ENCODE data around the gene RUNX3.

DNA sequence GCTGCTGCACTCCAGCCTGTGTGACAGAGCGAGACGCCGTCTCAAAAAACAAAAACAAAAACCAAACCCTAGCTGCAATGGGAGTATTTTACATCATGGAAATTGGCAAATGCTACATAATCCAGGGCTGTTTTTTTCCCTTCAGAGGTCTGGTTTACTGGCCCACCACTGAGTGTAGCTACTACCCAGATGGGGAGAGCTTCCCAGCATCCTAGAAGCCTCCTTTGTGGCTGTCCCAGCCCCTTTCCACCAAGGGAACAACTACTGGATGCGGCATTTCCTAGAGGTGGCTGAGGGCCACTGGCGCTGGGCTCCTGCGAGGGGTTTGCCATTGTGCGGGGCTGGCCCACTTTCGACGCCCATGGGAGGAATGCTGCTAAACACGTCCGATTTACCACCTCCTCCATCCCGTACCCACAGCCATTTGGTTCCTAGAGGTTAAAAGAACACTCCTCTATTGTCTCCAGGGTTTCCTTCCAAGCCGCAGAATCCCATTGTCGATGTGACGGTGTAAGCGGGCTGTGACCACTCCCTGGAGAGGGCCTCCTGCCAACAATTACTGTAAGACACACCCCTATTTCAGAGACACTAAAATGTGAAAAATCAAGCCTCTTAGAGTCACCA lies 55.4 kb downstream of the RUNX3 start:
- TF ChIP-seq, protein P1, sequence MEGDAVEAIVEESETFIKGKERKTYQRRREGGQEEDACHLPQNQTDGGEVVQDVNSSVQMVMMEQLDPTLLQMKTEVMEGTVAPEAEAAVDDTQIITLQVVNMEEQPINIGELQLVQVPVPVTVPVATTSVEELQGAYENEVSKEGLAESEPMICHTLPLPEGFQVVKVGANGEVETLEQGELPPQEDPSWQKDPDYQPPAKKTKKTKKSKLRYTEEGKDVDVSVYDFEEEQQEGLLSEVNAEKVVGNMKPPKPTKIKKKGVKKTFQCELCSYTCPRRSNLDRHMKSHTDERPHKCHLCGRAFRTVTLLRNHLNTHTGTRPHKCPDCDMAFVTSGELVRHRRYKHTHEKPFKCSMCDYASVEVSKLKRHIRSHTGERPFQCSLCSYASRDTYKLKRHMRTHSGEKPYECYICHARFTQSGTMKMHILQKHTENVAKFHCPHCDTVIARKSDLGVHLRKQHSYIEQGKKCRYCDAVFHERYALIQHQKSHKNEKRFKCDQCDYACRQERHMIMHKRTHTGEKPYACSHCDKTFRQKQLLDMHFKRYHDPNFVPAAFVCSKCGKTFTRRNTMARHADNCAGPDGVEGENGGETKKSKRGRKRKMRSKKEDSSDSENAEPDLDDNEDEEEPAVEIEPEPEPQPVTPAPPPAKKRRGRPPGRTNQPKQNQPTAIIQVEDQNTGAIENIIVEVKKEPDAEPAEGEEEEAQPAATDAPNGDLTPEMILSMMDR (conservative IDR thresholded peaks at IDR 0.05; ENCODE audit: low read length): no peak
- no peak for TF ChIP-seq EZH2phosphoT487 (IDR thresholded peaks at IDR 0.05; ENCODE audit: borderline replicate concordance)
